ENCODE results near the gene PPP2R5D.
"Not testable (repeated sequence)": the region's sequence is repeated elsewhere in the genome, so short reads cannot be mapped to it uniquely, and the experiment has no call there.

Gene PPP2R5D

GRCh38 chr6:42939810-42940167, 44.6 kb upstream of the PPP2R5D start:
- peaks cover 55% of the 10 kb centered on the region for H3K36me3 ChIP-seq (ENCODE audit: insufficient read depth, insufficient read length, low read length)
- no peak overlapping the region for H3K9ac ChIP-seq (ENCODE audit: insufficient read length, low read depth)
- no peaks in the 10 kb centered on the region for H3K9me3 ChIP-seq (ENCODE audit: insufficient read depth, low read length)
- H3K4me3 ChIP-seq (ENCODE audit: insufficient read length, low read depth) = no peak overlapping the region
- no peak for DNase-seq (ENCODE audit: low read depth, low spot score)
- TF ChIP-seq ZNF274 (IDR thresholded peaks at IDR 0.05; ENCODE audit: low read depth, low read length) = no peak
- TF ChIP-seq SUZ12 (IDR thresholded peaks at IDR 0.05; ENCODE audit: extremely low read depth, insufficient read depth, insufficient read length) = no peak
- no peak for TF ChIP-seq YY1 (IDR thresholded peaks at IDR 0.05; ENCODE audit: insufficient read depth, insufficient read length)
- no peaks in the 10 kb centered on the region for H3K4me1 ChIP-seq (ENCODE audit: insufficient read depth, insufficient read length)
- H3K27me3 ChIP-seq (ENCODE audit: insufficient read depth, insufficient read length) = no peaks in the 10 kb centered on the region

DNA sequence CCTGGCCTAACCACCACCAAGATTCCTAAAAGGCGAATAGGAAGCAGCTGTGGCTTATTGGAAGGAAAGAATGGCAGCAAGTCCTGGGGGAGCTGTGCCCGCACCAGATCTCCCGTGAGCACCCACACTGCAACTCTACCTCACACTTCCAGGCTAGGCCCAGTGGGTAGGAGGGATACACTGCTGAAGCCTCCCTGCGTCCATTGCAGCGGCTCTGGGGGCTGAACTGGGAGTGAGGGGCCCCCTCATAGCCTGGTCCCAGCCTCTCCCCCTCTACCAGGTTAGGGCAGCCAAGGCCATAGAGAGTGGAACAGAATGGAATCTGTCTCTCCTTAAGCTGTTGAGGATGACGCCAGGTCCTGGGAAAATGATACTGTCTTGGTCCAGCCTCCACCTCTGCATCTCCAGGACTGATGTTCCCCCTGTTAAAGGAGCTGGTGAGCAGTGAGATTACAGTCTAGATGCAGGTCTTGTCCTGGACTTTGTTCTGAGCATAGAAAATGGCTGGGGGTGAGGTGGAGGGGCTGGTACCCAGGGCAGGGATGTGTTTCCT, 43.8 kb upstream of the PPP2R5D start:
- TF ChIP-seq ZNF274 (IDR thresholded peaks at IDR 0.05; ENCODE audit: low read depth, low read length) = no peak
- no peak for TF ChIP-seq SUZ12 (IDR thresholded peaks at IDR 0.05; ENCODE audit: extremely low read depth, insufficient read depth, insufficient read length)
- TF ChIP-seq YY1 (IDR thresholded peaks at IDR 0.05; ENCODE audit: insufficient read depth, insufficient read length) = no peak

DNA sequence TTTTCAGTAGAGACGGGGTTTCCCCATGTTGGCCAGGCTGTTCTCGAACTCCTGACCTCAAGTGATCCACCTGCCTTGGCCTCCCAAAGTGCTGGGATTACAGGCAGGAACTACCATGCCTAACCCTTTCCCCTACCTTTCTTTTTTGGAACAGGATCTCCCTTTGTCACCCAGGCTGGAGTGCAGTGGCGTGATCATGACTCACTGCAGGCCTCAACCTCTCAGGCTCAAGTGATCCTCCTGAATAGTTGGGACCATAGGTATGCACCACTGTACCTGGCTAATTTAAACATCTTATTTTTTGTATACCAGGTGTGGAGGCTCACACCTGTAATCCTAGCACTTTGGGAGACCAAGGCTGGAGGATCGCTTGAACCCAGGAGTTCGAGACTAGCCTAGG, 43.0 kb upstream of the PPP2R5D start:
- H3K9ac ChIP-seq (ENCODE audit: insufficient read length, low read depth); H3K27me3 ChIP-seq (ENCODE audit: insufficient read depth, insufficient read length); H3K9me3 ChIP-seq (ENCODE audit: insufficient read depth, low read length); H3K4me1 ChIP-seq (ENCODE audit: insufficient read depth, insufficient read length); H3K4me3 ChIP-seq (ENCODE audit: insufficient read length, low read depth); DNase-seq (ENCODE audit: low read depth, low spot score): not testable (repeated sequence)
- peaks cover 41% of the 10 kb centered on the region for H3K36me3 ChIP-seq (ENCODE audit: insufficient read depth, insufficient read length, low read length)

More for the DNA sequence above, 43.8 kb upstream of the PPP2R5D start:
- Histone ChIP-seq H3K27me3 (ENCODE audit: insufficient read depth, insufficient read length) (no peaks in the 10 kb centered on the region), H3K9me3 (ENCODE audit: insufficient read depth, low read length) (no peaks in the 10 kb centered on the region), H3K36me3 (ENCODE audit: insufficient read depth, insufficient read length, low read length) (peaks cover 48% of the 10 kb centered on the region), H3K4me3 (ENCODE audit: insufficient read length, low read depth) (no peak overlapping the region), H3K9ac (ENCODE audit: insufficient read length, low read depth) (no peak overlapping the region), H3K4me1 (ENCODE audit: insufficient read depth, insufficient read length) (no peaks in the 10 kb centered on the region)
- DNase-seq (ENCODE audit: low read depth, low spot score) = no peak

- no peaks in the 10 kb centered on the region for H3K4me1 ChIP-seq (ENCODE audit: insufficient read depth, insufficient read length)
- TF ChIP-seq ZNF274 (IDR thresholded peaks at IDR 0.05; ENCODE audit: low read depth, low read length) = no peak
- TF ChIP-seq SUZ12 (IDR thresholded peaks at IDR 0.05; ENCODE audit: extremely low read depth, insufficient read depth, insufficient read length) = no peak
- TF ChIP-seq YY1 (IDR thresholded peaks at IDR 0.05; ENCODE audit: insufficient read depth, insufficient read length) = no peak
- H3K36me3 ChIP-seq (ENCODE audit: insufficient read depth, insufficient read length, low read length) = peaks cover 32% of the 10 kb centered on the region
- no peak overlapping the region for H3K4me3 ChIP-seq (ENCODE audit: insufficient read length, low read depth)
- no peaks in the 10 kb centered on the region for H3K9me3 ChIP-seq (ENCODE audit: insufficient read depth, low read length)
- DNase-seq (ENCODE audit: low read depth, low spot score) = no peak
- no peak overlapping the region for H3K9ac ChIP-seq (ENCODE audit: insufficient read length, low read depth)
- H3K27me3 ChIP-seq (ENCODE audit: insufficient read depth, insufficient read length) = no peaks in the 10 kb centered on the region
Observed at GRCh38 chr6:42942444-42942843, 41.9 kb upstream of the PPP2R5D start.

GRCh38 chr6:42947950-42948349, 36.4 kb upstream of the PPP2R5D start:
- Histone ChIP-seq H3K9me3 (ENCODE audit: insufficient read depth, low read length) (no peaks in the 10 kb centered on the region), H3K9ac (ENCODE audit: insufficient read length, low read depth) (no peak overlapping the region), H3K4me1 (ENCODE audit: insufficient read depth, insufficient read length) (no peaks in the 10 kb centered on the region), H3K36me3 (ENCODE audit: insufficient read depth, insufficient read length, low read length) (no peaks in the 10 kb centered on the region), H3K27me3 (ENCODE audit: insufficient read depth, insufficient read length) (no peaks in the 10 kb centered on the region), H3K4me3 (ENCODE audit: insufficient read length, low read depth) (no peak overlapping the region)
- no peak for DNase-seq (ENCODE audit: low read depth, low spot score)
- TF ChIP-seq SUZ12 (IDR thresholded peaks at IDR 0.05; ENCODE audit: extremely low read depth, insufficient read depth, insufficient read length) = no peak
- TF ChIP-seq YY1 (IDR thresholded peaks at IDR 0.05; ENCODE audit: insufficient read depth, insufficient read length) = no peak
- no peak for TF ChIP-seq ZNF274 (IDR thresholded peaks at IDR 0.05; ENCODE audit: low read depth, low read length)

- DNase-seq (ENCODE audit: low read depth, low spot score) = no peak
- Histone ChIP-seq H3K4me3 (ENCODE audit: insufficient read length, low read depth) (no peak overlapping the region), H3K9me3 (ENCODE audit: insufficient read depth, low read length) (no peaks in the 10 kb centered on the region), H3K4me1 (ENCODE audit: insufficient read depth, insufficient read length) (no peaks in the 10 kb centered on the region), H3K9ac (ENCODE audit: insufficient read length, low read depth) (no peak overlapping the region), H3K27me3 (ENCODE audit: insufficient read depth, insufficient read length) (no peaks in the 10 kb centered on the region), H3K36me3 (ENCODE audit: insufficient read depth, insufficient read length, low read length) (no peaks in the 10 kb centered on the region)
- TF ChIP-seq SUZ12 (IDR thresholded peaks at IDR 0.05; ENCODE audit: extremely low read depth, insufficient read depth, insufficient read length) (no peak), YY1 (IDR thresholded peaks at IDR 0.05; ENCODE audit: insufficient read depth, insufficient read length) (no peak), ZNF274 (IDR thresholded peaks at IDR 0.05; ENCODE audit: low read depth, low read length) (no peak)
Observed at GRCh38 chr6:42952389-42952788, 32.0 kb upstream of the PPP2R5D start.

DNA sequence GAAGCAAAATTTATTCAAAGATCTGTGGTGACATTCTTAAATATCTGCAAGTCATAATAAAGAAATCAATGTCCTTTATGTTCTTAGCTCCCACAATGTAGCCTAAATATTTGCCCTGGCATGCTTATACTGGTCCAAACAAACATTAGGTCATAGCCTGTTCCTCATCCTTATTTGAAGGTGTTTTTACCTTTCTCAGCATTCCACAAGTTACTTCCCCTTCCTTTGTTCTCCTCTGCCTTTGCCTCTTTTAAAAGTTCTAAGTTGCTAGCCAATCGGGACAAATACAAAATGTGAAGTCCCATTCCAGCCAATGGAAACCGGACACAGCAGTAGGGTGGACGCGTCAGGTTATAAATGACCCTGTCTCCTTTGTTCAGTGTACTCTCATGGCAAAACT, 30.0 kb upstream of the PPP2R5D start:
- not testable (repeated sequence) for H3K27me3 ChIP-seq (ENCODE audit: insufficient read depth, insufficient read length); H3K36me3 ChIP-seq (ENCODE audit: insufficient read depth, insufficient read length, low read length); H3K4me3 ChIP-seq (ENCODE audit: insufficient read length, low read depth); H3K9ac ChIP-seq (ENCODE audit: insufficient read length, low read depth); H3K9me3 ChIP-seq (ENCODE audit: insufficient read depth, low read length); H3K4me1 ChIP-seq (ENCODE audit: insufficient read depth, insufficient read length); DNase-seq (ENCODE audit: low read depth, low spot score)

- Histone ChIP-seq H3K27me3 (ENCODE audit: insufficient read depth, insufficient read length) (peaks cover 18% of the 10 kb centered on the region), H3K9ac (ENCODE audit: insufficient read length, low read depth) (no peak overlapping the region), H3K4me1 (ENCODE audit: insufficient read depth, insufficient read length) (peaks cover 7% of the 10 kb centered on the region), H3K4me3 (ENCODE audit: insufficient read length, low read depth) (no peak overlapping the region), H3K36me3 (ENCODE audit: insufficient read depth, insufficient read length, low read length) (peaks cover 13% of the 10 kb centered on the region), H3K9me3 (ENCODE audit: insufficient read depth, low read length) (no peaks in the 10 kb centered on the region)
- no peak for TF ChIP-seq SUZ12 (IDR thresholded peaks at IDR 0.05; ENCODE audit: extremely low read depth, insufficient read depth, insufficient read length)
- TF ChIP-seq ZNF274 (IDR thresholded peaks at IDR 0.05; ENCODE audit: low read depth, low read length) = no peak
- TF ChIP-seq YY1 (IDR thresholded peaks at IDR 0.05; ENCODE audit: insufficient read depth, insufficient read length) = no peak
- DNase-seq (ENCODE audit: low read depth, low spot score) = no peak
Observed at GRCh38 chr6:42958125-42958524, 26.2 kb upstream of the PPP2R5D start.

Data from NT2/D1 (cell line).